RWPE1 (cell line): ENCODE results near the gene KRTAP10-6.
"Not testable (repeated sequence)": the region's sequence is repeated elsewhere in the genome, so short reads cannot be mapped to it uniquely, and the experiment has no call there.

Experiments
- CTCF ChIA-PET: fragments of 350-600 bp; sonication (Branson Sonifier 250); formaldehyde crosslinking; extraction: SDS; loops from one replicate; lab custom pipeline; 2021; lab: Yijun Ruan, JAX
- POLR2A ChIA-PET: fragments of 400-600 bp; formaldehyde crosslinking; extraction: SDS; loops from one replicate; lab custom pipeline; 2020; ENCODE audit warnings: antibody characterized with exemption; ENCODE audit not compliant: low non-redundant PET; lab: Yijun Ruan, JAX
- DNase-seq: peaks from one replicate; pipeline ENCODE4 v3.0.0; 2012; ENCODE audit warnings: low spot score
- H3K27ac ChIP-seq: fragments of 450-650 bp; 2 replicates; pipeline ENCODE4 v1.5.1; 2017
- TF ChIP-seq, protein P1 (sequence below): fragments of 450-650 bp; conservative IDR thresholded peaks from 2 replicates; pipeline ENCODE4 v1.5.1; 2017; ENCODE audit warnings: low read depth, mild to moderate bottlenecking

KRTAP10-6 gene, protein sequence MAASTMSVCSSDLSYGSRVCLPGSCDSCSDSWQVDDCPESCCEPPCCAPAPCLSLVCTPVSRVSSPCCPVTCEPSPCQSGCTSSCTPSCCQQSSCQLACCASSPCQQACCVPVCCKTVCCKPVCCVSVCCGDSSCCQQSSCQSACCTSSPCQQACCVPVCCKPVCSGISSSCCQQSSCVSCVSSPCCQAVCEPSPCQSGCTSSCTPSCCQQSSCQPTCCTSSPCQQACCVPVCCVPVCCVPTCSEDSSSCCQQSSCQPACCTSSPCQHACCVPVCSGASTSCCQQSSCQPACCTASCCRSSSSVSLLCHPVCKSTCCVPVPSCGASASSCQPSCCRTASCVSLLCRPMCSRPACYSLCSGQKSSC

DNA sequence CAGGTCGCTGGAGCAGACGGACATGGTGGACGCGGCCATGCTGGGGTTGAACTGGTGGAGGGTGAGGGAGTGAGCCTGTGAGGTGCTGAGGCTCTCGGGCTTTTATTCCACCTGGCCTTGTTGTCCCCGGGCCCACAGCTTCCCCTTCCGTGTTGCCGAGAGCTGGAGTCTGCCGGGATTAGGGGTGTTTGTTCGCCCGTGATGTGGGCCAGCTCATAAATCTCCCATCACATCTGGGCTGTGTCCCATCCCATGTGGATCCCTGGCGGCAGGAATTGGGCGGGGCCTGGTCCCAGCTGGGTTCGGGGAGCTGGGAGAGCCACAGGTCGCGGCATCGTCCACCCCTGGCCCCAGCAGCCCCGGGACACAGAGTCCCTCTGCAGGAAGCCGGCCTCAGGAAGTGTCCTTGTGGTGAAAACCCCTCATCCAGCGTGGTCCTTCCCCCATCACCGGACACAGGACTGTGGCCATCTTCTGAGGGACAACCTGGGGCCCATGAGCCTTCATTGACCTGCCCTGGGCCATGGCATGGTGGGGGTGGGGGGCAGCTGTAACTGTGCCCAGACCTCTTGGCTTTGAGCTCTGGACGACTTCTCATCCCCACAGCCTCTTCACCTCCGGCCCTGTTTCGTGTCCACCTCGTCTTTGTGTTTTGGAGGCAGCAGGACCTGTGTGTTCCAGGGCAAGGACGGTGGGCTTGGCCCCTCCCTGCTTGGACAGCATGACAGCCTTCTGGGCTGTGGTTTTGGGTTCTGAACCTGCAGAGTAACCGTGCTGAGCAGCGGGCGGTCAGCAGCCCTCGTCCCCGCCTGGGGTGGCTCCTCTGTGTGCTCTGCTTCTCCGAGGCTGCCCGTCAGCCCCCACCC is at the start of gene KRTAP10-6:
TSS of gene KRTAP10-6 (minus strand) at position 60 of the 866 bp plus-strand sequence. CDS start at position 39, 21 bp downstream.
- CTCF ChIA-PET = no interaction called here
- H3K27ac ChIP-seq = no peak within 1 kb of the TSS
- DNase-seq = no peak
- POLR2A ChIA-PET = interaction anchor here (0.7 kb wide), 1 partner anchor 109 kb away, joined by 3 read pairs; no protein-coding TSS in a partner anchor
- TF ChIP-seq, protein P1, sequence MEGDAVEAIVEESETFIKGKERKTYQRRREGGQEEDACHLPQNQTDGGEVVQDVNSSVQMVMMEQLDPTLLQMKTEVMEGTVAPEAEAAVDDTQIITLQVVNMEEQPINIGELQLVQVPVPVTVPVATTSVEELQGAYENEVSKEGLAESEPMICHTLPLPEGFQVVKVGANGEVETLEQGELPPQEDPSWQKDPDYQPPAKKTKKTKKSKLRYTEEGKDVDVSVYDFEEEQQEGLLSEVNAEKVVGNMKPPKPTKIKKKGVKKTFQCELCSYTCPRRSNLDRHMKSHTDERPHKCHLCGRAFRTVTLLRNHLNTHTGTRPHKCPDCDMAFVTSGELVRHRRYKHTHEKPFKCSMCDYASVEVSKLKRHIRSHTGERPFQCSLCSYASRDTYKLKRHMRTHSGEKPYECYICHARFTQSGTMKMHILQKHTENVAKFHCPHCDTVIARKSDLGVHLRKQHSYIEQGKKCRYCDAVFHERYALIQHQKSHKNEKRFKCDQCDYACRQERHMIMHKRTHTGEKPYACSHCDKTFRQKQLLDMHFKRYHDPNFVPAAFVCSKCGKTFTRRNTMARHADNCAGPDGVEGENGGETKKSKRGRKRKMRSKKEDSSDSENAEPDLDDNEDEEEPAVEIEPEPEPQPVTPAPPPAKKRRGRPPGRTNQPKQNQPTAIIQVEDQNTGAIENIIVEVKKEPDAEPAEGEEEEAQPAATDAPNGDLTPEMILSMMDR = no peak

DNA sequence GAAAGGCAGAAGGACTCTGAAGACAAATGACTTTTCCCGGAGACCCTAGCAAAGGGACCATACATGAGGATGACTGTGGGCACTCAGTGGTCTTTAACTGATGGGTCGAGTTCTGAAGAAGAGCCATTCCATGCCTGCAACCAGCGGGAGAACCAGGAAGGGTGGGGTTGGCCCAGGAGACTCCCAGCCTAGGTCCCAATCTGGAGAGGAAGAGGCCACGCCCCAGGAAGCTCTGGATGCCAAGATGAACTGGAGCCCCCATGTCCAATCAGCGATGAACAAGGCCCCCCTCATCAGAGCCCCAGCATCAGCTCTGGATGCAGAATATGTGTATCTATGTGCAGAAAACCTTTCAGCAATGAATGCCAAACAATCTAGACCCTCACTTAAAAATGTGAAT is 48.5 kb upstream of the KRTAP10-6 start:
- ChIA-PET POLR2A (no interaction called here), CTCF (no interaction called here)
- H3K27ac ChIP-seq = no peak overlapping the region
- TF ChIP-seq, protein P1 = no peak
- DNase-seq = no peak

DNA sequence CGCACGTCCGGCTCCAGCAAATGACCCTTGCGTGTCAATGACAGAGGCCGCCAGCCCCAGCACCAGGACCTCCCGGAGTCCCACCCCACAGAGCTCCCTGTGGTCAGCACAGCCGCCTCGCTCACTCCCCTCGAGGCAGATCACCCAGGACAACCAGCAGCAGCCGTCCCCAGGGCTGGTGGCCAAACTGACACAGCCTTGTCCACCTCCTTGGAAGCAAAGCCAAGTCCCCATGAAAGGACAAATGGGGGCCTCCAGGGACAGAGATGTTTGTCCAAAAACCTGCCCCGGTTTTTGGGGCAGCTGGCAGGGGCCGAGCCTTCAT is 47.0 kb upstream of the KRTAP10-6 start:
- POLR2A ChIA-PET = no interaction called here
- CTCF ChIA-PET = no interaction called here
- TF ChIP-seq, protein P1 = no peak
- H3K27ac ChIP-seq = no peak overlapping the region
- DNase-seq = no peak

DNA sequence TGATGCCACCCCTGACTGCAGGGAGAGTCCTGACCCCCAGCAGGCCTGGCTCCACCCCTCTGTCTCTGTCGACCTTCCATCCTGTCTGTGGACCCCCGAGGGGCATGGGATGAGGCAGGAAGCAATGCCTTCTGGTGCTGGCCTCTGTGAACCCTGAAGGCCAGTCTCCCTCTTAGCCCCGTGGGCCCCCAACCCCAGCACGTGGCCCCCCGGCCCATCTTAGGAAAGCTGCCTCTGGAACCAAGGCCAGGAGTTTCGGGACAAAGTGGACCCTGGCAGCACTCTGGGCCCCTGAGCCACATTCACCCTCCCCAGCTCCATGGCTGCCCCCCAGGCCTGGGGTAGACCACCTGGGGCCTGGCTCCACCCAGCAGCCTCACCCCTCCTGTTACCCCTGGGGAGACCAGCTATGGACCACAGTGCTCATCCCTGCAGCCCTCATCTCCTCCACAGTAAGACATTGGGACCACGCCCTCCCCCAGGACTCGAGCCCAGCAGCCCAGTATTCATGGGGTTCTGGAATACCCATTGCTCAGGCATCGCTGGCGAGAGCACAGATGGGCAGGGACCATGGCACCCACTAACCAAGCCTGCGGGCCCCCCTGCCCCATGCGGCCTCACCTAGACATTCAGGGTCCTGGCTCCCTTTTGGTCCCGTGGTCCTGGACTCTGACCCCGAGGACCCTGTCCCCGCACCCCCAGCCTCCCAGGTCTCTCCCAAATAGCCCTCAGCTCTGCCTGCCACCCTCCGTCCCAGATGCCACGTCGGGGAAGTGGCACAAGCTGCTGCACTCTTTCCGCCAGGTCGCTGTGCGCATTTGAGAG is 46.4 kb upstream of the KRTAP10-6 start:
- POLR2A ChIA-PET, DNase-seq, CTCF ChIA-PET, H3K27ac ChIP-seq: not testable (repeated sequence)

DNA sequence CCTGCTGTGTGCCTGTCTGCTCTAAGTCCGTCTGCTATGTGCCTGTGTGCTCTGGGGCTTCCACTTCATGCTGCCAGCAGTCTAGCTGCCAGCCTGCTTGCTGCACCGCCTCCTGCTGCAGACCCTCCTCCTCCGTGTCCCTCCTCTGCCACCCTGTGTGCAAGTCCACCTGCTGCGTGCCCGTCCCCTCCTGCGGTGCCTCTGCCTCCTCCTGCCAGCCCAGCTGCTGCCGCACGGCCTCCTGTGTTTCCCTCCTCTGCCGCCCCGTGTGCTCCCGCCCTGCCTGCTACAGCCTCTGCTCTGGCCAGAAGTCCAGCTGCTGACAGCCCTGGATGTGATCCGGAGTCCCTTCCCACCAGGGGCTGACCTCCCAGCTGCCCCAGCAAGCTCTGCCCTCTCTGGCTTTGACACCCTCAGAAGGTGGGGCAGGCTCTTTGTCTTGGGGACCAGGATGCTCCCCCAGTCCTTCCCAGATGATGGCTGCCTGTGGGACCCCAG is 45.6 kb upstream of the KRTAP10-6 start:
- H3K27ac ChIP-seq, POLR2A ChIA-PET, DNase-seq: not testable (repeated sequence)
- CTCF ChIA-PET = interaction anchor here (0.7 kb wide), 1 partner anchor 114 kb away, joined by 6 read pairs; no protein-coding TSS in a partner anchor

DNA sequence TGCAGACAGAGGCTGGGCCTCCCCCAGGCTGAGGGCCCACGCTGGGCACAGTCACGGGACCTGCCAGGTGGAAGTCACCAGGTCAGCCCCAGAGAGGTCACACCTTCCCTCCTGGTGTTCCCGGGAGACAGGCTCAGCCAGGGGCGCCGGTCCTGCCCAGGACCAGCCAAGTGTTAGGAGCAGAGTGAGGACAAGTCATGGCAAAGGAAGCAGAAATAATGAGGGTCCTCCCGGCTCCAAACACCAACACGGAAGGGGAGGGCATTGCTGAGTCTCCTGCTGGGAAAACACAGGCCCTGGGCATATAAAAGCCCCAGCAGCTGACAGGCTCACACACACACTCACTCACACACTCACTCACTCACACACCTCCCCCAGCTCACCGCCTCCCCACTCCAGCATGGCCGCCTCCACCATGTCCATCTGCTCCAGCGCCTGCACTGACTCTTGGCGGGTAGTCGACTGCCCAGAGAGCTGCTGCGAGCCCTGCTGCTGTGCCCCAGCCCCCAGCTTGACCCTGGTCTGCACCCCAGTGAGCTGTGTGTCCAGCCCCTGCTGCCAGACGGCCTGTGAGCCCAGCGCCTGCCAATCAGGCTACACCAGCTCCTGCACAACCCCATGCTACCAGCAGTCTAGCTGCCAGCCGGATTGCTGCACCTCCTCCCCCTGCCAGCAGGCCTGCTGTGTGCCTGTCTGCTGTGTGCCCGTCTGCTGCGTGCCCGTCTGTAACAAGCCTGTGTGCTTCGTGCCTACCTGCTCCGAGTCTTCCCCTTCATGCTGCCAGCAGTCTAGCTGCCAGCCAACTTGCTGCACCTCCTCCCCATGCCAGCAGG is 44.9 kb upstream of the KRTAP10-6 start, which contains the start of gene KRTAP10-10:
TSS of gene KRTAP10-10 (plus strand) at position 339 of the 833 bp plus-strand sequence. CDS start at position 401, 62 bp downstream.
- no peak within 1 kb of the TSS for H3K27ac ChIP-seq
- POLR2A ChIA-PET = no interaction called here
- TF ChIP-seq, protein P1 = no peak
- CTCF ChIA-PET = interaction anchor here (0.7 kb wide), 1 partner anchor 115 kb away, joined by 6 read pairs; no protein-coding TSS in a partner anchor
- no peak for DNase-seq
